ENCODE measurements around the gene MYF5.
"Not testable (repeated sequence)": the region's sequence is repeated elsewhere in the genome, so short reads cannot be mapped to it uniquely, and the experiment has no call there.

MYF5 gene

GRCh38 chr12:80716696-80717469, at the start of gene MYF5:
Gene MYF5 (plus strand): TSS chr12:80716912. CDS start chr12:80717064, 152 bp downstream.
- H3K4me3 ChIP-seq (replicated peaks in 1 of 2; ENCODE audit: low read depth in 2 of 2, low read length in 2 of 2), result no peak within 1 kb of the TSS
- DNase-seq (ENCODE audit: low read depth in 2 of 2), result no peak
- no peak for TF ChIP-seq CTCF (IDR thresholded peaks at IDR 0.05; ENCODE audit: low read depth, low read length)

GRCh38 chr12:80670214-80670613, 46.5 kb upstream of the MYF5 start:
- no peak for DNase-seq (ENCODE audit: low read depth in 2 of 2)
- H3K4me3 ChIP-seq (replicated peaks in 1 of 2; ENCODE audit: low read depth in 2 of 2, low read length in 2 of 2), result no peak overlapping the region
- no peak for TF ChIP-seq CTCF (IDR thresholded peaks at IDR 0.05; ENCODE audit: low read depth, low read length)

GRCh38 chr12:80676042-80676636, 40.6 kb upstream of the MYF5 start:
- not testable (repeated sequence) for H3K4me3 ChIP-seq (replicated peaks in 1 of 2; ENCODE audit: low read depth in 2 of 2, low read length in 2 of 2)
- peak; percentile 29 to 43 for DNase-seq (ENCODE audit: low read depth in 2 of 2)

GRCh38 chr12:80676856-80677255, 39.9 kb upstream of the MYF5 start:
- DNase-seq (ENCODE audit: low read depth in 2 of 2), result no peak
- TF ChIP-seq CTCF (IDR thresholded peaks at IDR 0.05; ENCODE audit: low read depth, low read length), result no peak
- H3K4me3 ChIP-seq (replicated peaks in 1 of 2; ENCODE audit: low read depth in 2 of 2, low read length in 2 of 2), result no peak overlapping the region

GRCh38 chr12:80677994-80678393, 38.7 kb upstream of the MYF5 start:
- no peak overlapping the region for H3K4me3 ChIP-seq (replicated peaks in 1 of 2; ENCODE audit: low read depth in 2 of 2, low read length in 2 of 2)
- no peak for TF ChIP-seq CTCF (IDR thresholded peaks at IDR 0.05; ENCODE audit: low read depth, low read length)
- no peak for DNase-seq (ENCODE audit: low read depth in 2 of 2)

GRCh38 chr12:80679346-80680131, 37.2 kb upstream of the MYF5 start:
- no peak for DNase-seq (ENCODE audit: low read depth in 2 of 2)
- H3K4me3 ChIP-seq (replicated peaks in 1 of 2; ENCODE audit: low read depth in 2 of 2, low read length in 2 of 2), result no peak overlapping the region
- no peak for TF ChIP-seq CTCF (IDR thresholded peaks at IDR 0.05; ENCODE audit: low read depth, low read length)

GRCh38 chr12:80681287-80681686, 35.4 kb upstream of the MYF5 start:
- no peak for DNase-seq (ENCODE audit: low read depth in 2 of 2)
- no peak for TF ChIP-seq CTCF (IDR thresholded peaks at IDR 0.05; ENCODE audit: low read depth, low read length)
- no peak overlapping the region for H3K4me3 ChIP-seq (replicated peaks in 1 of 2; ENCODE audit: low read depth in 2 of 2, low read length in 2 of 2)

All from cardiac fibroblast (primary cell).